Suppressor macrophage (primary cell): ENCODE measurements around the gene UQCRC1.

Experiments
- DNase-seq, 4 experiments: peaks; one replicate each; pipeline ENCODE4 v3.0.0-alpha.2; 2020 to 2022

The UQCRC1 gene

DNA sequence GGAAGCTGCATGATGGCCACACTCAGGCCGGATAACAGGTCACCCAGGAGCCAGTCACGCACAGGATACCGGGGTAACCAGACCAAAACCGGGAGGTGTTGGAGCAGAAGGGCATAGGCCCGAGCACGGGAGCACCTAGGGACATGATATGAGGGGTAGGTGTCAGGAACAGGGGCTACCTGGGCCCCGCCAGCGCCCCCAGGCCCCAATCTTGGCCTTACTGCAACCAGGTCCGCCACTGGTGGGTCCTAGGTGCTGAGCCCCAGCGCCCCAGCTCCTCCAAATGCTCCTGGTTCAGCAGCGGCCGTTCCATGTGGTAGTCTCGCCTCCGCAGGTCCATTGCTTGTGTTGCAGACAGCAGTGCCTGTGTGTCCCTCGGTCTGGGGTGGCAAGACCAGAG lies 23.8 kb upstream of the UQCRC1 start:
- no peak for DNase-seq

DNA sequence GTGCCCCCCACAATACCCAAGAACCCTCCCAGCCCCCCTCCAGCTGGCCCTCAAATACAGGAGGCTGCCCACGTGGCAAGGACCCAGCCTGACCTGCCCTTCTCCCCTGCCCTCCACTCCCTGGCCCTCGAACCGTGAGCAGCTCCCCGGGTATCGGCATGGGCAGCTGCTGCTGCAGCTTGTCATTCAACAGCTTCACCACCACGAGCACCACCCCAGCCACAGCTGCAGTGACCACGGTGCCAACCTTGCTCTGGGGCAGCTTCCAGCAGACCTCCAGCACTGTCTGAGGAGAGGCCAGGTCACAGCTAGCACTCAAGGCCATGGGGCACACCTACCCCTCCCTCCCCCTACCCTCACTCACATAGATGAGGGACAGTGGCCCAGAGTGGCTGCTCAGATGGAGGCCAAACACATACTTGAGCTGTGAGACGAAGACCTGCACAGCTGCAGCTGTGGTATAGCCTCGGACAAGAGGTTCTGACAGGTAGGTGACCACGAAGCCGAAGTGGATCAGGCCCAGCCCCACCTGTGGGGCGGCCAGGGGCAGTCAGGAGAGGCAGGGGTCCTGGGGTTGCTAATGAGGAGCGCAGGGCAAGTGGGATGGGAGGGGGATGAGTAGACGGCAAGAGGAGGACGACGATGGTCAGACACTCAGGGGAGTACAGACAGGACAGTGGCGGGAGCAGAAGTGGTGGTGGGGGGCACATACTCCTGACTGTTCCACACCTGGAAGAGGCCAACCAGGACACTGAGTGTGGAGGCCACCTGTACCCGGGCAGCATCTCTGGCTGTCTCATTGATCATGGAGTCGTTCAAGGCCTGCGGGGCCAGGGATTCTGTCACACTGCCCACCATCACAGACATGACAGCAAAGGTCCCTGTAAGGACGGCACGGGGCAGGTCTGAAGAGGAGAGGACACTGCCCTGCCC lies 22.3 kb upstream of the UQCRC1 start:
- no peak for DNase-seq

- DNase-seq, result no peak
These were observed 21.4 kb upstream of the UQCRC1 start for GRCh38 chr3:48630833-48631232.

- DNase-seq, result no peak
These were observed 21.0 kb upstream of the UQCRC1 start for GRCh38 chr3:48630407-48630806.

DNA sequence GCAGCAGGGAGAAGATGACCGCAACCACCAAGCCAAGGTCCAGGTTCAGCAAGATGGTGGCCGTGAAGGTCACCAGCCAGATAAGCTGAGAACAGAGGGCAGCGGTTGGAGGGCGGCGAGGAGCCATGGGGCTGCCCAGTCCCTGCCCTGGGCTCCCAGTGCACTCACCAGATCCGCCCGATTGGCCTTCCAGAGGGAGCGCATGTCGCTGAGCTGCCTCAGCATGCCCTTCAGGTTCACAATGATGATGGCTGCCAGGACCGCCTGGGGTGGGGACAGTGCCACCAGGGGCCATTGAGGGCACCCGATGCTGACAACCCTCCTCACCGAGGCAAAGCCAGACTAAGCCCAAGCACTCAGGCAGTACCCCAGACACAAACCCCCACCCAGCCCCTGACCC lies 20.4 kb upstream of the UQCRC1 start:
- no peak for DNase-seq

DNA sequence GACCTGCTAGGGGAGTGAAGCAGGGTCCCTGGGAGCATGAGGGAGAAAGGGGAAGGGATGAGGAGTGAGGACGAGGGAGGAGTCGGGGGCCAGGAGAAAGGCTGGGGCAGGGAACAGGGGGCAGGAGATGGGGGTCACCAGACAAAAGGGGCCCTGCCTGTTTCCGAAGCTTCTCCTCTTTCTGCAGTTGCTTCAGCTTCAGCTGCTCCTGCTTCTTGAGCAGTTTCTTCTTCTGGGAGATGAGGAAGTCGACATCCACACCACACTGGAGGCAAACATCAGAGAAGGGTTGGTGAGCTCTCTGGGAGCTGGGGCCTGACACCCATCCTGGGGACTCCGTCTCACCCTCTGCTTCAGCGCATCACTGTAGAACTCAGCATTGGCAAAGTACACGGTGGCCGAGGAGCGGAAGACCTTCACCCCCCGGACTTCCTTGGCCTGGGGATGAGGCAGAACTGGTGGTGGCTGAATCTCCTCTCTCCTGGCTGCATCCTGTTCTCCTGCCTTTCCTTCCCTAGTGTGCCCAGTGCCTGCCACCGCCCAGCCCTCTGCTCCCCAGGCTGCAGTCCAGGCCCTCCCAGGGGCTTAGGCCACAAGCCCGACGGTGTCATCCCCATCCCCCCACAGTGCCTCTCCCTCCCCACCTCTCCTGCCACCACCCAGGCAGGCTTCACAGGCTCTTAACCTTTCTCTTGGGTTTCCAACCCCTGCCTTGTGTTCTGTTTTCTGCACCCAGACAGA lies 19.0 kb upstream of the UQCRC1 start:
- DNase-seq, result no peak

- no peak for DNase-seq
These were observed 16.2 kb upstream of the UQCRC1 start for GRCh38 chr3:48625600-48625999.

DNA sequence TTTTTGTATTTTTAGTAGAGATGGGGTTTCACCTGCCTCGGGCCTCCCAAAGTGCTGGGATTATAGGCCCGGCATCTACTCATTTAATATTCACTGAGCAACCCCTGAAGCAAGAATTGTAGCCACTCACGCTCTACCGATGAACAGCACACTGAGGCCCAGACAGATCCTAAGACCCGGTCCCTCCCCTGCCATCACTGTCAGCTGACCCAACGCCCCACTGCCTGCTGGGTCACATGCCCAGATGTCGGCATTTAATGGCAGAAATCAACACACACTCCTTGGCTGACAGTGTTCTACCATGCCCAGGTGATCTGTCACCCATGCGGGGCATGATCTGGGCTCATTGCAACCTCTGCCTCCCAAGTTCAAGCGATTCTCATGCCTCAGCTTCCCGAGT lies 15.3 kb upstream of the UQCRC1 start:
- no peak for DNase-seq

DNA sequence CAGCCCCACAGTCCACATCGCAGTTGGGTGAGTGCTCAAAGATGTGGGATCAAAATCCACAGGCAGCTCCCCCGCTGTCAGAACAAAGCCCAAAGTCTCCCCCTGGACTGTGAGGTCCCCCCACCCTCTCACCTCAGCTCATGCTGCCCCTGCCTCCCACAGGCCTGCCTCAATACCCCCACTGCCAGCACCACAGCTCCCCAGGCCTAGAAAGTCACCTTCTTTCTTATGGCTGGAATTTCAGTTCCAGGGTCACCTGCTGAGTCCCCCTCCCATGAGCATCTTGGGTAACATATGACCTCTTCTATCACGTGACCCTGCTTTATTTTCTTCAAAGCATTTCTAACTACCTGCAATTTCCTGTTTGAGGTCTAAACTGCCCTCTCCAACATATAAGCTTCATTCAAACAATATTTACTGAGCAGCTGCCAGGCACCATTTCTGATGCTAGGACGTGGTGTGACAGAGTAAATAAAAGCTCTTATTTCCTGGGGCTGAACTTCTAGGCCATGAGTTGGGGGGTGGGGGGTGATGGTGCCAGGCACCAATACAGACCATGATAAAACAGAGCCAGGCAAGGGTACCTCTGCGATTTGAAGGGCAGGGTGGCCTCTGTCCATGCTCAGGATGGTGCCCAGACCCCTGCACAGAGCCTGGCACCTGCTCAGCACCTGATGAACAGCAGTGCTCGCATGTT lies 14.6 kb upstream of the UQCRC1 start:
- DNase-seq, result no peak

GRCh38 chr3:48621461-48621869 lies 12.0 kb upstream of the UQCRC1 start, which contains the start of gene TMEM89:
TSS of gene TMEM89 (minus strand) at chr3:48621769. CDS start at chr3:48621756, 13 bp downstream.
- DNase-seq, result no peak

DNA sequence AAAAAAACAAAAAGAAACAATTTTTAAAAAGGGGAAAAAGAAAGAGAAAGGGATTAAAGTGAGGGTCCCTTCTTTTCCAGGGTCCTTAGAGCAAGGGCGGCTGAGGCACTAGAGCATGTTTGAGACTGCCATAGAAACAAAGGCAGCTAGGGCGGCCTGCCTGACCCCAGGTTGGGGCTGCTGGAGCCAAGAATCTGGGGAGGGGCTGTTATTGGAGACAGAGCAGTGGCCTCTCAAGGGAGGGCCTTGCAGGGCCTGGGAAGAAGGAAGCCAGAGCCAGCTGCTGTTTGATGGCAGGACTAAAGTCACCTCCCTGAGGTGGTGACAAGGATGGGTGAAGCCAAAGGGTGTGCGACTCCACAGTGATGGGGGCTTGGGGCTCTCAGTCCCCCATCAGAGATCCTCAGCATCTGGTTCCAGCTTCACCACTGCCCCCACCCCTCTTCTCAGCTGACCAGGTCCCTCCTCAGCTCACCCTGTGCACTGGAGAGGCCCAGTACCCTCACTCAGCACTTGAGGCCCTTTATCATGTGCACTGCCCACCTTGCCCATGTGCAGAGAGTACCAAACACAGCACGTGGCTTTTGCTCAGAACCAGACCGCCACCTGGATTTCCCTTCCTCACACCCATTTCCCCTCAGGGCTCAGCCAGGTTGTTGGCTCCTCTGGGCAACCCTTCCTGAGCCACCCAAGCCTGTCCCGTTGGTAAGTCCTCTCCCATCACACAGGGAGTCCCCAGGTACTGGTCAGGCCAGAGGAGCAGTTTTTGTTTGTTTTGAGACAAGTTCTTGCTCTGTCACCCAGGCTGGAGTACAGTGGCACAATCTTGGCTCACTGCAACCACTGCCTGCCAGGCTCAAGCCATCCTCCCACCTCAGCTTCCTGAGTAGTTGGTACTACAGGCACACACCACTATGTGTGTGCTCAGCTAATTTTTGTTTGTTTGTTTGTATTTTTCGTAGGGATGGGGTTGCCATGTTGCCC lies 10.4 kb upstream of the UQCRC1 start:
- no peak for DNase-seq

DNA sequence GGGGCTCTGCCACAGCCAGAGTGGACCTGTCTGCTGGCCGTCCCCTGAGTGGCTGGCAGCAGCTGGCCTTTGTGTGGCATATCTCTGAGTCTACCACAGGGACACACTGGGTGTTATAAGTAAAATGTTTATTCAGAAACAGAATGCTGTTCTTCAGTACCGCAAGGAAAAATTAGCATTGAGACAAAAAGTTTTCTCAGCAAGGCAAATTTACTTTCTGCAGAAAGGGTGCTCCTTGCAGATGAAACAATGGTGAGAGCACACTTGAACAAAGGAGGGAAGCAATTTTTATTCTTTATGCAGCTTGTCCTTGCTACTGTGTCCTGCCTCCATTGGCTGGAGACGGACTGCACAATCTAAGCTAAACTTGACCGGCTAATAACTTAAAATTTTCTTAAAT lies 8.1 kb upstream of the UQCRC1 start:
- DNase-seq, result peak in 1 of 4 experiments; percentile 18

GRCh38 chr3:48614044-48614443 lies 4.6 kb upstream of the UQCRC1 start:
- peak; percentile 60 to 88 (median 73) for DNase-seq

DNA sequence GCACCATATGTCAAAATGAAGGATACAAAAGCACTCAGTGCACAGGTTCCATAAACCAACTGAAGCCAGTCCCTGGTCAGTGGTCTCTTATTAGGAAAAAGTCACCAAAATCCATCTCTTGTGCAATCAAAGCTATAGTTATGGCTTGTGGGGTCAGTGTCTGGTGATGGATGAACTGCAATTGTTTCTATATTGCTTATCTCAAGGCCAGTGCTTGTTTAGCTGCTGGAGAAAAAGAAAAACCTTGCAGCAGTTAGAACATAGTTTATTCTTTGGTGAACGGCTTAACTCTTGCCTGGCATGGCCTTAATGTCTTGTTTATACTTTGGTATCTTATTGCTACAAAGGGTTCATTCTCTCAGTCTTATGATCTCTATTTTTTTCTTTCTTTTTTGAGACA lies 2.9 kb upstream of the UQCRC1 start:
- DNase-seq, result no peak

GRCh38 chr3:48607519-48607918 lies 1.9 kb downstream of the UQCRC1 start:
- peak; percentile 16 to 43 (median 36) for DNase-seq

DNA sequence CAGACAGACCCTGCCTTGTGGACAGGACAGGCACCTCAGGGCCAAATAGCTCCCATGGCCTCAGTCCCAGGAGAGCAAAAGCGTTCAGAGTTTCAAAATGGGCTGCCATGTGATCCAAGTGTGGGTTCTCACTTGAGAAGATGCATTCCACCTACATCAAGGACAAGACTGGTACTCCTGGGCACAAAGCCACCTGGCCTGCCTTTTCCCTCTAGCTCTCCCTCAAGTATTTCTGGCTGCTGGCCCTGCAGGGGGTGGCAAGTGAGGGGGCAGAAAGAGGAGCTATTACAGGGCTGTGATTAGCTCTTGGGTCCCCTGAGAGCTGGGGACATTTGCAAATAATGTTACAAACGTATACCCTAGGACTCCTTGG lies 7.8 kb downstream of the UQCRC1 start:
- no peak for DNase-seq

DNA sequence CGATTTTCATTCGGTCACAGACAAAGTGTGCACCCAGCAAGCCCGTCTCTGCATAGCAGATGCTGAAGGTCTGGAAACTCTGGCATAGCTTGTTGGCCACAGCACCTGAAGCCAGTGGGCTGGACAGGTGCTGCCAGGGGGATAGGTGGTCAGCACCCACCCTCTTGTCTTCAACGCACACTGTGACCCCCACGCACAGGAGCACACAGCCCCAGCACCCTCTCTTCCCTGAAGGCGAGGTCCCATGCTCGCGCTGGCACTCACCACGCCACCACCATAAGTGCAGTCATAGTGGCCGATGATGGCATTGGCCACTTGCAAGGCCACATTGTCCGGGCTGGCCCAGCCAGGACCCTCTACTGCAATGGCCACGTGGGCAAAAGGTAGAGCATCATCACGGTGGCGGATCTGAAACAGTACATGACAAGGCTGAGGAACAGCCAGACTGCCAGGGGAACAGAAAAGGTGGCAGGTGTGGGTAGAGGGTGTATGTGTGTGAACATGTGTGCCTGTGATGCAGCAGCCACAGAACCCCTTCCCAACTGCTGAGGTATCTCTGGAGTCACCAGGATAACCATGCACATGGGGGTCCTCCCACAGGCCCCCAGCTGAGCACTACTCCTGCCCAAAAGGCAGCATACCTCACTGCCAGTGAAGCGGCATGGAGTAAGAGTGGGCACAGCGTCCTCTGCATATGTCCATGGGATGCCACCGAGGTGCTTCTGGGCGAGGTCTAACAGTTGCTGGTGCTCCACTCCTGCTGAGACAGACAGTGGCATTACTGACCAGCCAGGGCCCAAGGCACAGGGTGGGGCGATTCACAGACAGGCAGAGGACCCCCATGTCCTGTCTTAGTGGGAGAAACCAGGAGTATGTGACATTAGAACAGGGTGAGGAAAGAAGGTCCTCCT lies 8.5 kb downstream of the UQCRC1 start:
- no peak for DNase-seq

DNA sequence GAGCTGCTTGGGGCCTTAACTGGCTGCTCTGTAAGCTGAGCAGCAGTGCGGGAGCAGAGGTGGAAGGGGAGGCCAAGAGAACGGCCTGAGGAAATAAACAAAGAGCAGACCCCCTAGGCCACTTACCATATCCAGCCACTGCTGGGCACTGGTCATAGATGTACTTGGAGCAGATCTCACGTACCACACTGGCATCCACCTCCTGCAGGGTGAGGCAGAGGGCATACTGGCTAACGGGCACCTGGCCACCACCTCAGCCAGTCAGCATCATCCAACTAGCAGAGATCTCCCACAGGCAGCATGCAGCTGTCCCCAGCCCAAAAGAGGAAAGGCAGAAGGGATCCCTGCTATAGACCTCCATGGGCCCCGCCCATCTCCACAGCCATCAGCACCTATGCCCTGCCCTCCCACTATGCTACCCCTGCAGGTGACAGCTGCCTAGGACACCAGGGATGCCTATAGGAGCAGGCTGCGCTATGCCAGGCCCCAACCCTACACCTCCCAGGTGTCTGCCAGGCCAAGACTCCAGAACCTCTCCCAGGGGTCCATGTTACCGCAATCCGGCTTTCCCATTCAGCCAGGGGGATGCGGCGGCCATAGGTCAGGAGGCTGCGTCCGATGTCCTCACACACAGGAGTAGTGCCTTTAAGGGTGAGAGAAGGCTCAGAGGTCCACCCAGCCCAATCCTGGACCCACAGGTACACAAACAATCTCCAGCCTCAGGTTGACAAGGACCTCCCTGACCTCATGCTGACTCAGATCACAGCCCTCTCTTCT lies 9.7 kb downstream of the UQCRC1 start:
- no peak for DNase-seq

GRCh38 chr3:48599077-48599501 lies 10.4 kb downstream of the UQCRC1 start:
- no peak for DNase-seq
